Activated T-helper 1 cell treated with anti-CD3 and anti-CD28 coated beads, Interleukin-2, amount 50 U/mL, for 16 hours (primary cell): Measurements from ENCODE around the gene IDH3G.

Experiments
- DNase-seq, 2 donors: peaks; one replicate each; pipeline ENCODE4 v3.0.0-alpha.2; 2020; ENCODE audit warnings: low read depth in 1 of 2, low spot score in 1 of 2

IDH3G gene

DNA sequence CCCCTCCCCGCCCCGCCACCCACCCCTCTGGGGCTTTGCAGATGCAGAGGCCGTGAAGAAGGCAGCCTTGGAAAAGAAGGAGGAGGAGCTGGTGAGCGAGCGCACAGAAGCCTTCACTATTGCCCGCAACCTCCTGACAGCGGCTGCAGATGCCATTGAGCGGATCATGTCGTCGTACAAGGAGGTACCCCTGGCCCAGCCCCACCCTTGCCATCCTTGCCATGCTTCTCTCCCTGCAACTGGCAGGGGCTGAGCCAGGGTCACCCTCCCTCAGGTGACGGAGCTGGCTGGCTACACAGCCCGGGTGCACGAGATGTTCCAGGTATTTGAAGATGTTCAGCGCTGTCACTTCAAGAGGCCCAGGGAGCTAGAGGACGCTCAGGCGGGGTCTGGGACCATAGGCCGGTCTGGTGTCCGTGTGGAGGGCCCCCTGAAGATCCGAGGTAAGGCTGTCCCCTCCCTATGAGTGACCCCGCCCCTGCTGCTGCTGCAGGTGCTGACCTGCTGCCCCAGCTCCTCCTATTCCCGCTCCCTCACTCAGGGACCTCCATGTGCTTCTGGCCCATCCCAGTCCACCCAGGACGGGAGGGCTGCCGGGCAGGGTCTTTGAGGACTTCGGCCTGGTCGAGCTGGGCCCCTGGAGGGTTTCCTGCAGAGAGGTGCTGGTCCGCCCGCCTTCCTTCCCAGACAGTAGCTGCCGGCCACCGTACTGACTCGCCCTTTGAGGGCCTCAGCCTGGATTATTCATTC, 57.9 kb downstream of the IDH3G start:
- no peak for DNase-seq
